Naive thymus-derived CD4-positive, alpha-beta T cell (primary cell): Measurements from ENCODE around the gene MCCD1. TPM values are rescaled to one million over a fixed set of nuclear protein-coding genes. Genes with fewer than 3 reads are reported as not detected.

Experiments used
- ATAC-seq: fragments of 150-1000 bp; cut with Tn5 transposase; 2 replicates; pipeline ENCODE4 v1.10.0; 2021; ENCODE audit warnings: mild to moderate bottlenecking, moderate library complexity
- CTCF ChIA-PET: fragments of 350-600 bp; sonication (Branson Sonifier 250); formaldehyde crosslinking; loops from one replicate; lab custom pipeline; 2021; ENCODE audit warnings: antibody characterized with exemption; lab: Charles Lee
- POLR2A ChIA-PET: fragments of 350-600 bp; sonication (Branson Sonifier 250); formaldehyde crosslinking; loops from one replicate; lab custom pipeline; 2021; ENCODE audit warnings: antibody characterized with exemption, inconsistent platforms; lab: Charles Lee
- DNase-seq, 9 donors: peaks; one replicate each; pipeline versions ENCODE4 v3.0.0 to v3.0.0-alpha.2; 2020 to 2022; ENCODE audit warnings: mixed read lengths in 1 of 9
- H3K27ac ChIP-seq: one replicate; pipeline ENCODE4 v1.7.0; 2013; ENCODE audit warnings: mild to moderate bottlenecking, low read depth, low read length, moderate library complexity
- H3K27me3 ChIP-seq, 2 donors: one replicate each; pipeline ENCODE4 v1.7.0; 2013; ENCODE audit warnings: low read length in 2 of 2, mild to moderate bottlenecking in 2 of 2, moderate library complexity in 2 of 2; ENCODE audit not compliant: control insufficient read depth in 2 of 2, insufficient read depth in 2 of 2
- H3K36me3 ChIP-seq, 3 experiments: 1 replicate in 2 of 3; 2 replicates in 1 of 3; pipeline ENCODE4 v1.7.0; 2013; ENCODE audit warnings: low read length in 3 of 3, mild to moderate bottlenecking in 3 of 3, moderate library complexity in 1 of 3; ENCODE audit not compliant: insufficient read depth in 3 of 3, control insufficient read depth in 2 of 3
- H3K4me1 ChIP-seq, 2 donors: one replicate each; pipeline ENCODE4 v1.7.0; 2013; ENCODE audit warnings: low read length in 2 of 2, mild to moderate bottlenecking in 2 of 2, moderate library complexity in 1 of 2; ENCODE audit not compliant: control insufficient read depth in 2 of 2, insufficient read depth in 2 of 2
- H3K4me3 ChIP-seq: 2 replicates; pipeline ENCODE4 v1.7.0; 2013; ENCODE audit warnings: mild to moderate bottlenecking, low read length
- H3K9me3 ChIP-seq, 3 experiments: 1 replicate in 2 of 3; 2 replicates in 1 of 3; pipeline ENCODE4 v1.7.0; 2013; ENCODE audit warnings: low read length in 3 of 3; ENCODE audit not compliant: control insufficient read depth in 2 of 3
- H3K27ac Mint-ChIP-seq, 9 donors: one replicate each; pipeline ENCODE4 v1.8.0; 2020 to 2022; ENCODE audit warnings: mixed read lengths in 9 of 9, mild to moderate bottlenecking in 8 of 9, moderate library complexity in 5 of 9, inconsistent platforms in 2 of 9
- H3K27me3 Mint-ChIP-seq, 5 donors: one replicate each; pipeline ENCODE4 v1.8.0; 2021 to 2022; ENCODE audit warnings: mixed read lengths in 5 of 5, mild to moderate bottlenecking in 1 of 5
- H3K36me3 Mint-ChIP-seq, 5 donors: one replicate each; pipeline ENCODE4 v1.8.0; 2020 to 2022; ENCODE audit warnings: mixed read lengths in 5 of 5, mild to moderate bottlenecking in 3 of 5, inconsistent platforms in 1 of 5
- H3K4me1 Mint-ChIP-seq, 7 donors: one replicate each; pipeline ENCODE4 v1.8.0; 2020 to 2022; ENCODE audit warnings: mixed read lengths in 7 of 7, mild to moderate bottlenecking in 3 of 7, inconsistent platforms in 1 of 7
- H3K4me3 Mint-ChIP-seq, 10 donors: one replicate each; pipeline ENCODE4 v1.8.0; 2020 to 2022; ENCODE audit warnings: mild to moderate bottlenecking in 10 of 10, mixed read lengths in 10 of 10, moderate library complexity in 6 of 10, inconsistent platforms in 2 of 10
- H3K9me3 Mint-ChIP-seq, 11 donors: one replicate each; pipeline ENCODE4 v1.8.0; 2020 to 2022; ENCODE audit warnings: mixed read lengths in 11 of 11, mild to moderate bottlenecking in 4 of 11, inconsistent platforms in 1 of 11, moderate library complexity in 1 of 11
- intact Hi-C, 2 donors: fragments of 100-400 bp; cut with micrococcal nuclease; formaldehyde crosslinking; loops; one replicate each; pipeline ENCODE4 v1.15.1; 2023
- polyA plus RNA-seq, 2 donors: library from polyadenylated mRNA; unstranded; fragments of 300-500 nt; fragmentation: Illumina TruSeq; gene quantifications; one replicate each; pipeline ENCODE4 v1.2.3, GENCODE V29; 2021
- total RNA-seq, 6 experiments: library from RNA in 5 of 6; stranded (reverse) in 5 of 6; gene quantifications; 1 replicate in 5 of 6; 2 replicates in 1 of 6; pipeline ENCODE4 v1.2.3 and lab custom pipeline; 2021 to 2026

MCCD1 gene
- total and polyA plus RNA-seq, 7 experiments from 2014 or later: not detected

GRCh38 chr6:31576897-31577578 lies 48.3 kb downstream of the MCCD1 start:
- no peaks in the 10 kb centered on the region for H3K27me3 ChIP-seq
- Mint-ChIP-seq H3K9me3 (no peaks in the 10 kb centered on the region), H3K27me3 (peaks cover 0 to 3% (median 0%) of the 10 kb centered on the region in 5 donors), H3K36me3 (peaks cover 11 to 69% (median 16%) of the 10 kb centered on the region in 5 donors), H3K4me3 (peak overlapping the region; percentile 85 to 99 (median 93)), H3K27ac (peak overlapping the region; percentile 93 to 99 (median 99)), H3K4me1 (peaks cover 54 to 84% (median 76%) of the 10 kb centered on the region in 7 donors)
- peak overlapping the region; percentile 77 for H3K4me3 ChIP-seq
- peak in 1 of 9 donors; percentile 65 for DNase-seq
- POLR2A ChIA-PET: interaction anchor here (0.7 to 66.4 kb wide), 4 partner anchors 13 to 82 kb away, joined by 3 to 3078 read pairs (median 1544); partner anchors contain the start of genes AIF1, ATP6V1G2, BAG6 and DDX39B
- peak overlapping the region; percentile 97 for H3K27ac ChIP-seq
- peaks cover 50 to 56% of the 10 kb centered on the region in 2 donors for H3K4me1 ChIP-seq
- H3K36me3 ChIP-seq: peaks cover 4 to 19% (median 5%) of the 10 kb centered on the region in 3 experiments
- no peaks in the 10 kb centered on the region for H3K9me3 ChIP-seq
- ATAC-seq: no peak
- CTCF ChIA-PET: interaction anchor here (0.9 to 18.2 kb wide), 8 partner anchors 8 to 82 kb away, joined by 3 to 687 read pairs (median 6); partner anchors contain the start of genes ATP6V1G2, LST1, LTB and NCR3
- intact Hi-C loops: loop anchor here in 1 of 2 donors (1.0 to 5.0 kb wide), 2 partner anchors 9 to 160 kb away; partner anchors contain the start of gene CLIC1

- peak overlapping the region; percentile 85 to 99 (median 93) for H3K4me3 Mint-ChIP-seq
- peak overlapping the region; percentile 97 for H3K27ac ChIP-seq
- ATAC-seq: no peak
- H3K9me3 Mint-ChIP-seq: no peaks in the 10 kb centered on the region
- H3K27me3 Mint-ChIP-seq: peaks cover 0 to 3% (median 0%) of the 10 kb centered on the region in 5 donors
- no peaks in the 10 kb centered on the region for H3K9me3 ChIP-seq
- H3K27ac Mint-ChIP-seq: peak overlapping the region in 8 of 9 donors; percentile 93 to 99 (median 98)
- no peak for DNase-seq
- H3K4me1 Mint-ChIP-seq: peaks cover 57 to 83% (median 75%) of the 10 kb centered on the region in 7 donors
- H3K4me1 ChIP-seq: peaks cover 50 to 58% of the 10 kb centered on the region in 2 donors
- POLR2A ChIA-PET: interaction anchor here (53.8 to 66.4 kb wide), 2 partner anchors 13 to 18 kb away, joined by 3078 read pairs; partner anchors contain the start of genes AIF1, ATP6V1G2, DDX39B and LST1
- CTCF ChIA-PET: interaction anchor here (0.9 to 18.2 kb wide), 5 partner anchors 7 to 27 kb away, joined by 3 to 687 read pairs (median 41); partner anchors contain the start of genes ATP6V1G2, LST1, LTB and NCR3
- no peaks in the 10 kb centered on the region for H3K27me3 ChIP-seq
- peaks cover 11 to 68% (median 16%) of the 10 kb centered on the region in 5 donors for H3K36me3 Mint-ChIP-seq
- H3K36me3 ChIP-seq: peaks cover 4 to 20% (median 5%) of the 10 kb centered on the region in 3 experiments
- intact Hi-C loops: loop anchor here in 1 of 2 donors (5.0 kb wide), 1 partner anchor 160 kb away; the partner anchor contains the start of gene CLIC1
- H3K4me3 ChIP-seq: peak overlapping the region; percentile 77
Measured at GRCh38 chr6:31577579-31577966, 48.8 kb downstream of the MCCD1 start.

GRCh38 chr6:31578184-31579118 lies 49.7 kb downstream of the MCCD1 start:
- Histone ChIP-seq H3K27ac (peak overlapping the region; percentile 97), H3K9me3 (no peaks in the 10 kb centered on the region), H3K4me1 (peaks cover 49 to 56% of the 10 kb centered on the region in 2 donors), H3K27me3 (no peaks in the 10 kb centered on the region), H3K36me3 (peaks cover 4 to 20% (median 5%) of the 10 kb centered on the region in 3 experiments), H3K4me3 (peak overlapping the region; percentile 25)
- CTCF ChIA-PET: interaction anchor here (0.6 to 18.2 kb wide), 5 partner anchors 7 to 163 kb away, joined by 3 to 687 read pairs (median 41); partner anchors contain the start of genes ATP6V1G2, LST1, LTB and NCR3
- ATAC-seq (no peak), DNase-seq (no peak)
- intact Hi-C loops: loop anchor here in 1 of 2 donors (5.0 kb wide), 1 partner anchor 159 kb away; the partner anchor contains the start of gene CLIC1
- Mint-ChIP-seq H3K4me3 (peak overlapping the region; percentile 80 to 100 (median 99)), H3K9me3 (no peaks in the 10 kb centered on the region), H3K36me3 (peaks cover 11 to 71% (median 19%) of the 10 kb centered on the region in 5 donors), H3K27me3 (peaks cover 0 to 3% (median 0%) of the 10 kb centered on the region in 5 donors), H3K27ac (peak overlapping the region; percentile 94 to 100 (median 97)), H3K4me1 (peaks cover 56 to 81% (median 72%) of the 10 kb centered on the region in 7 donors)
- POLR2A ChIA-PET: interaction anchor here (0.6 to 66.4 kb wide), 5 partner anchors 14 to 907 kb away, joined by 3 to 3078 read pairs (median 36); partner anchors contain the start of genes AIF1, ATP6V1G2, C6orf47 and DDX39B

- H3K27me3 Mint-ChIP-seq: peaks cover 0 to 3% (median 0%) of the 10 kb centered on the region in 5 donors
- peaks cover 50 to 56% of the 10 kb centered on the region in 2 donors for H3K4me1 ChIP-seq
- peak overlapping the region; percentile 97 for H3K4me3 ChIP-seq
- no peaks in the 10 kb centered on the region for H3K9me3 ChIP-seq
- DNase-seq (no peak), ATAC-seq (no peak)
- peak overlapping the region; percentile 97 for H3K27ac ChIP-seq
- H3K27me3 ChIP-seq: no peaks in the 10 kb centered on the region
- ChIA-PET POLR2A (interaction anchor here (0.9 to 66.4 kb wide), 6 partner anchors 15 to 115 kb away, joined by 3 to 3078 read pairs (median 22); partner anchors contain the start of genes AIF1, ATP6V1G2, C6orf47 and DDX39B), CTCF (interaction anchor here (4.2 to 18.2 kb wide), 3 partner anchors 9 to 28 kb away, joined by 22 to 687 read pairs (median 298); partner anchors contain the start of genes ATP6V1G2, NCR3 and NFKBIL1)
- peaks cover 11 to 68% (median 17%) of the 10 kb centered on the region in 5 donors for H3K36me3 Mint-ChIP-seq
- intact Hi-C loops: loop anchor here in 1 of 2 donors (5.0 kb wide), 1 partner anchor 158 kb away; the partner anchor contains the start of gene CLIC1
- peak overlapping the region; percentile 94 to 100 (median 97) for H3K27ac Mint-ChIP-seq
- peaks cover 52 to 80% (median 68%) of the 10 kb centered on the region in 7 donors for H3K4me1 Mint-ChIP-seq
- H3K4me3 Mint-ChIP-seq: peak overlapping the region; percentile 80 to 100 (median 99)
- H3K36me3 ChIP-seq: peaks cover 4 to 20% (median 5%) of the 10 kb centered on the region in 3 experiments
- no peaks in the 10 kb centered on the region for H3K9me3 Mint-ChIP-seq
Measured at GRCh38 chr6:31579119-31579505, 50.4 kb downstream of the MCCD1 start.
